GM23338 (cell line): ENCODE measurements around the gene MDGA2.
A peak's percentile ranks its signal among the peaks of the same experiment; 100 is the strongest.

ENCODE experiments used
- CREB1 ChIP-seq: fragments of 250-450 bp; sonication (Bioruptor Pico); IDR thresholded peaks from 2 replicates; pipeline ENCODE4 v1.5.0; 2020; ENCODE audit warnings: low read depth, mild to moderate bottlenecking, moderate library complexity
- CTCF ChIP-seq, 2 experiments: fragments of 200-600 bp in 1 of 2; sonication (generic) in 1 of 2; conservative IDR thresholded peaks; 2 replicates each; pipeline versions ENCODE4 v1.5.1 to v1.6.1; 2016 to 2017; ENCODE audit warnings: antibody characterized with exemption in 2 of 2, low read depth in 2 of 2, mild to moderate bottlenecking in 2 of 2, moderate library complexity in 1 of 2
- EZH2phosphoT487 ChIP-seq: fragments of 200-600 bp; sonication (generic); IDR thresholded peaks from one replicate; pipeline ENCODE4 v1.8.1; 2018; ENCODE audit warnings: antibody characterized with exemption; ENCODE audit not compliant: unreplicated experiment
- POLR2AphosphoS5 ChIP-seq: IDR thresholded peaks from 2 replicates; pipeline ENCODE4 v1.6.1; 2016; ENCODE audit warnings: antibody characterized with exemption, low read depth
- REST ChIP-seq: IDR thresholded peaks from one replicate; pipeline ENCODE4 v1.6.1; 2018; ENCODE audit warnings: antibody characterized with exemption; ENCODE audit not compliant: unreplicated experiment

GRCh38 chr14:47332939-47333338 is 342.5 kb downstream of the MDGA2 start:
- TF ChIP-seq CTCF (conservative IDR thresholded peaks at IDR 0.05; ENCODE audit: low read depth in 2 of 2) (peak in 1 of 2 experiments; percentile 59; a peak in 2 of 4 replicates), POLR2AphosphoS5 (no peak), CREB1 (CRISPR knock-in tag) (no peak), EZH2phosphoT487 (no peak), REST (no peak)
